Esophagus muscularis mucosa (tissue), 4 donors: ENCODE results near the gene PGM2. TPM values are rescaled to one million over a fixed set of nuclear protein-coding genes. Genes with fewer than 3 reads are reported as not detected.

Experiments
- DNase-seq: peaks from one replicate; pipeline ENCODE4 v3.0.0-alpha.2; 2017; ENCODE audit errors: extremely low spot score
- H3K27ac ChIP-seq, 4 donors: fragments of 200-600 bp; sonication (generic); replicated peaks in 1 of 4; 1 replicate in 3 of 4; 2 replicates in 1 of 4; pipeline ENCODE4 v1.5.1; 2016 to 2019; ENCODE audit warnings: mild to moderate bottlenecking in 1 of 4
- H3K27me3 ChIP-seq, 4 donors: fragments of 200-600 bp; sonication (generic); one replicate each; pipeline versions ENCODE4 v1.5.1 to v1.6.0; 2016 to 2019
- H3K36me3 ChIP-seq, 4 donors: fragments of 200-600 bp; sonication (generic); one replicate each; pipeline ENCODE4 v1.5.1; 2016 to 2019
- H3K4me1 ChIP-seq, 4 donors: fragments of 200-600 bp; sonication (generic); one replicate each; pipeline ENCODE4 v1.5.1; 2016 to 2019
- H3K4me3 ChIP-seq, 4 donors: fragments of 200-600 bp; sonication (generic); 1 replicate in 2 of 4; 2 replicates in 2 of 4; pipeline ENCODE4 v1.5.1; 2016 to 2019; ENCODE audit warnings: mild to moderate bottlenecking in 4 of 4, moderate library complexity in 1 of 4
- H3K9me3 ChIP-seq, 4 donors: fragments of 200-600 bp; sonication (generic); 1 replicate in 3 of 4; 2 replicates in 1 of 4; pipeline ENCODE4 v1.5.1; 2016 to 2019
- CTCF ChIP-seq, 3 experiments: fragments of 200-600 bp in 2 of 3; fragments of 450-650 bp in 1 of 3; sonication (generic) in 2 of 3; IDR thresholded peaks; one replicate each; pipeline ENCODE4 v1.5.1; 2017 to 2019; ENCODE audit warnings: antibody characterized with exemption in 3 of 3, mild to moderate bottlenecking in 2 of 3, moderate library complexity in 1 of 3
- EP300 ChIP-seq: sonication (generic); formaldehyde crosslinking; IDR thresholded peaks from one replicate; pipeline ENCODE4 v1.6.1; 2017; ENCODE audit warnings: antibody characterized with exemption
- POLR2A ChIP-seq: fragments of 450-650 bp; IDR thresholded peaks from one replicate; pipeline ENCODE4 v1.6.1; 2017; ENCODE audit warnings: antibody characterized with exemption, moderate library complexity, mild to moderate bottlenecking, low read depth
- POLR2AphosphoS5 ChIP-seq, 2 donors: sonication (generic); formaldehyde crosslinking; IDR thresholded peaks; one replicate each; pipeline ENCODE4 v1.6.1; 2017; ENCODE audit warnings: antibody characterized with exemption in 2 of 2
- WGBS: methylation state at CpG from one replicate; pipeline ENCODE4 v1.1.5; 2018; 5-methylcytosine and 5-hydroxymethylcytosine counted together
- intact Hi-C: fragments of 100-400 bp; cut with DNase I; formaldehyde crosslinking; loops from one replicate; pipeline ENCODE4 v1.15.1; 2023
- total RNA-seq, 4 donors: library from RNA; depleted of rRNA; stranded (reverse); fragments of >200 nt; gene quantifications; one replicate each; pipeline versions ENCODE4 v1.1.0 to v1.2.1, GENCODE V29; 2016

Gene PGM2
- total RNA-seq, 4 donors from 2014 or later: 17.4 to 19.2 (median 18.8) TPM

- H3K36me3 ChIP-seq: no peaks in the 10 kb centered on the region
- WGBS: 35% methylated on average over 4 of the region's 4 CpGs
- H3K9me3 ChIP-seq: no peaks in the 10 kb centered on the region
- H3K4me1 ChIP-seq: no peaks in the 10 kb centered on the region
- no peak overlapping the region for H3K4me3 ChIP-seq
- TF ChIP-seq EP300: no peak
- TF ChIP-seq POLR2A: no peak
- peak; percentile 57 to 77 (median 59) for TF ChIP-seq CTCF (IDR thresholded peaks at IDR 0.05)
- peak in 1 of 2 donors; percentile 39 for TF ChIP-seq POLR2AphosphoS5 (IDR thresholded peaks at IDR 0.05)
- H3K27ac ChIP-seq: no peak overlapping the region
- no peak for DNase-seq
- intact Hi-C loops: loop anchor here (2.0 to 5.0 kb wide), 3 partner anchors 90 to 233 kb away; partner anchors contain the start of gene TBC1D1
- H3K27me3 ChIP-seq: no peaks in the 10 kb centered on the region
Observed at GRCh38 chr4:37802068-37802666, 24.3 kb upstream of the PGM2 start.

GRCh38 chr4:37803348-37803973 is 23.0 kb upstream of the PGM2 start:
- 31% methylated on average over 4 of the region's 4 CpGs for WGBS
- intact Hi-C loops: loop anchor here (2.0 to 5.0 kb wide), 3 partner anchors 89 to 231 kb away; partner anchors contain the start of gene TBC1D1
- Histone ChIP-seq H3K4me3 (no peak overlapping the region), H3K27me3 (no peaks in the 10 kb centered on the region), H3K27ac (no peak overlapping the region), H3K9me3 (no peaks in the 10 kb centered on the region), H3K36me3 (no peaks in the 10 kb centered on the region), H3K4me1 (no peaks in the 10 kb centered on the region)
- TF ChIP-seq EP300 (no peak), CTCF (IDR thresholded peaks at IDR 0.05) (peak; percentile 51 to 72 (median 59))
- no peak for DNase-seq

- Histone ChIP-seq H3K27ac (no peak overlapping the region), H3K27me3 (no peaks in the 10 kb centered on the region), H3K36me3 (no peaks in the 10 kb centered on the region), H3K4me3 (no peak overlapping the region), H3K9me3 (no peaks in the 10 kb centered on the region), H3K4me1 (no peaks in the 10 kb centered on the region)
- intact Hi-C loops: no loop called here
- no peak for DNase-seq
- WGBS: 93% methylated on average over 5 of the region's 5 CpGs
- TF ChIP-seq CTCF (IDR thresholded peaks at IDR 0.05) (no peak), EP300 (no peak), POLR2AphosphoS5 (IDR thresholded peaks at IDR 0.05) (no peak), POLR2A (no peak)
Observed at GRCh38 chr4:37805091-37805490, 21.4 kb upstream of the PGM2 start.

- 100% methylated on average over 1 of the region's 1 CpG for WGBS
- intact Hi-C loops: no loop called here
Observed at GRCh38 chr4:37812713-37813112, 13.8 kb upstream of the PGM2 start.

More at GRCh38 chr4:37812713-37813112, 13.8 kb upstream of the PGM2 start:
- no peak overlapping the region for H3K27ac ChIP-seq
- no peaks in the 10 kb centered on the region for H3K9me3 ChIP-seq
- no peaks in the 10 kb centered on the region for H3K4me1 ChIP-seq
- H3K4me3 ChIP-seq: no peak overlapping the region
- H3K36me3 ChIP-seq: no peaks in the 10 kb centered on the region
- no peaks in the 10 kb centered on the region for H3K27me3 ChIP-seq
- TF ChIP-seq POLR2A (no peak), EP300 (no peak), POLR2AphosphoS5 (IDR thresholded peaks at IDR 0.05) (no peak), CTCF (IDR thresholded peaks at IDR 0.05) (no peak)
- peak; percentile 10 for DNase-seq
